HL-60 (cell line): ENCODE measurements around the gene SHB.

Experiments
- DNase-seq, 2 experiments: peaks; one replicate each; pipeline ENCODE4 v3.0.0-alpha.2; 2010 to 2020; ENCODE audit warnings: low read depth in 1 of 2, low spot score in 1 of 2
- H3K27ac ChIP-seq: fragments of 250-450 bp; sonication (Bioruptor Pico); replicated peaks from 2 replicates; pipeline ENCODE4 v1.5.1; 2020; ENCODE audit warnings: mild to moderate bottlenecking, moderate library complexity
- H3K27me3 ChIP-seq: fragments of 250-450 bp; sonication (Bioruptor Pico); 2 replicates; pipeline ENCODE4 v1.5.1; 2021; ENCODE audit warnings: mild to moderate bottlenecking, moderate library complexity; ENCODE audit not compliant: insufficient read depth, poor library complexity, severe bottlenecking
- H3K4me3 ChIP-seq: replicated peaks from 2 replicates; pipeline ENCODE4 v1.5.1; 2011; ENCODE audit warnings: mild to moderate bottlenecking, control low read depth, low read length; ENCODE audit not compliant: insufficient read depth
- GABPA ChIP-seq: IDR thresholded peaks from 2 replicates; pipeline ENCODE4 v1.6.1; 2012; ENCODE audit warnings: low read depth
- POLR2AphosphoS5 ChIP-seq: IDR thresholded peaks from 2 replicates; pipeline ENCODE4 v1.6.1; 2012; ENCODE audit warnings: low read depth
- SPI1 ChIP-seq: IDR thresholded peaks from 2 replicates; pipeline ENCODE4 v1.6.1; 2012; ENCODE audit warnings: low read depth, mild to moderate bottlenecking, borderline replicate concordance
- TF ChIP-seq, protein P1 (sequence below): IDR thresholded peaks from one replicate; pipeline ENCODE4 v1.5.1; 2011; ENCODE audit warnings: low read length, control low read depth, inconsistent platforms; ENCODE audit not compliant: insufficient read depth
- TF ChIP-seq, protein P2 (sequence below): IDR thresholded peaks from 2 replicates; pipeline ENCODE4 v1.6.1; 2012; ENCODE audit warnings: low read depth; ENCODE audit not compliant: insufficient replicate concordance

Gene SHB

DNA sequence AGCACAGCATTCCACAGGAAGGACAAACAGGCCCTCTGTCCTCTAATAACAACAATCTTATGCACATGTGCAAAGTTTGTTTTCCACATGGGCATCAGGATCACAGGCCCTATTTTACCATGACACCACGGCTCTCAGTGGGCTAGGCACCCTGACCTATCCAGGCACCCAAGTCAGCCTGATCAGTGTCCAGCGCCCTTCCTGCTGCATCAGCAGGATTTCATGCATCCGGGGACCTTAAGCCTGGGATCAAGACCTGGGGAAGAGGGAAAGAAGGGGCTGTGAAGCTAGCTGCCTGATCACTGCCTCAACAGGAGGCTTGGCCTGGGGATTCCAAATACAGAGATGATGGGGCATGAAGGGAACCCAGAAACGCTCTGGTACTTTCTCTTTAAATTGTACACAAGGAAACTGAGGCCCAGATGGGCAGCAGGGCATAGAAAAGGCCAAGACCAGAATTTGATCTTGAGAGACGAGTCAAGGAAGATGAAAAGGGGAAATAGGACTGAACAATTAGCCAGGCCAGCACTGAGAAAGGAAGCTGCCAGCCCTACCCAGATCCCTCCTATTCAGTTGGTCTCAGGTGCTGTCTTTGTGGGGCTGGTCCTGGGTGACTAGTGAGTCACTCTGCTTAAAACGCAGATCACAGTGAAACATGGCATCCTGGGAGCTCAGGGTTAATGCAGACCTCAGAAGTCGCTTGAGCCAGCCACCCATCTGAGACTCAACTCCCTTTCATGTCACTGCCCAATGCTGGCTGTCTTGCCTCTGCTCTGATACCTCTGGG is 57.9 kb downstream of the SHB start:
- Histone ChIP-seq H3K27ac (no peak overlapping the region), H3K27me3 (no peaks in the 10 kb centered on the region), H3K4me3 (no peak overlapping the region)
- TF ChIP-seq POLR2AphosphoS5 (no peak), SPI1 (no peak), GABPA (no peak)
- TF ChIP-seq, protein P1, sequence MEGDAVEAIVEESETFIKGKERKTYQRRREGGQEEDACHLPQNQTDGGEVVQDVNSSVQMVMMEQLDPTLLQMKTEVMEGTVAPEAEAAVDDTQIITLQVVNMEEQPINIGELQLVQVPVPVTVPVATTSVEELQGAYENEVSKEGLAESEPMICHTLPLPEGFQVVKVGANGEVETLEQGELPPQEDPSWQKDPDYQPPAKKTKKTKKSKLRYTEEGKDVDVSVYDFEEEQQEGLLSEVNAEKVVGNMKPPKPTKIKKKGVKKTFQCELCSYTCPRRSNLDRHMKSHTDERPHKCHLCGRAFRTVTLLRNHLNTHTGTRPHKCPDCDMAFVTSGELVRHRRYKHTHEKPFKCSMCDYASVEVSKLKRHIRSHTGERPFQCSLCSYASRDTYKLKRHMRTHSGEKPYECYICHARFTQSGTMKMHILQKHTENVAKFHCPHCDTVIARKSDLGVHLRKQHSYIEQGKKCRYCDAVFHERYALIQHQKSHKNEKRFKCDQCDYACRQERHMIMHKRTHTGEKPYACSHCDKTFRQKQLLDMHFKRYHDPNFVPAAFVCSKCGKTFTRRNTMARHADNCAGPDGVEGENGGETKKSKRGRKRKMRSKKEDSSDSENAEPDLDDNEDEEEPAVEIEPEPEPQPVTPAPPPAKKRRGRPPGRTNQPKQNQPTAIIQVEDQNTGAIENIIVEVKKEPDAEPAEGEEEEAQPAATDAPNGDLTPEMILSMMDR: no peak
- TF ChIP-seq, protein P2, sequence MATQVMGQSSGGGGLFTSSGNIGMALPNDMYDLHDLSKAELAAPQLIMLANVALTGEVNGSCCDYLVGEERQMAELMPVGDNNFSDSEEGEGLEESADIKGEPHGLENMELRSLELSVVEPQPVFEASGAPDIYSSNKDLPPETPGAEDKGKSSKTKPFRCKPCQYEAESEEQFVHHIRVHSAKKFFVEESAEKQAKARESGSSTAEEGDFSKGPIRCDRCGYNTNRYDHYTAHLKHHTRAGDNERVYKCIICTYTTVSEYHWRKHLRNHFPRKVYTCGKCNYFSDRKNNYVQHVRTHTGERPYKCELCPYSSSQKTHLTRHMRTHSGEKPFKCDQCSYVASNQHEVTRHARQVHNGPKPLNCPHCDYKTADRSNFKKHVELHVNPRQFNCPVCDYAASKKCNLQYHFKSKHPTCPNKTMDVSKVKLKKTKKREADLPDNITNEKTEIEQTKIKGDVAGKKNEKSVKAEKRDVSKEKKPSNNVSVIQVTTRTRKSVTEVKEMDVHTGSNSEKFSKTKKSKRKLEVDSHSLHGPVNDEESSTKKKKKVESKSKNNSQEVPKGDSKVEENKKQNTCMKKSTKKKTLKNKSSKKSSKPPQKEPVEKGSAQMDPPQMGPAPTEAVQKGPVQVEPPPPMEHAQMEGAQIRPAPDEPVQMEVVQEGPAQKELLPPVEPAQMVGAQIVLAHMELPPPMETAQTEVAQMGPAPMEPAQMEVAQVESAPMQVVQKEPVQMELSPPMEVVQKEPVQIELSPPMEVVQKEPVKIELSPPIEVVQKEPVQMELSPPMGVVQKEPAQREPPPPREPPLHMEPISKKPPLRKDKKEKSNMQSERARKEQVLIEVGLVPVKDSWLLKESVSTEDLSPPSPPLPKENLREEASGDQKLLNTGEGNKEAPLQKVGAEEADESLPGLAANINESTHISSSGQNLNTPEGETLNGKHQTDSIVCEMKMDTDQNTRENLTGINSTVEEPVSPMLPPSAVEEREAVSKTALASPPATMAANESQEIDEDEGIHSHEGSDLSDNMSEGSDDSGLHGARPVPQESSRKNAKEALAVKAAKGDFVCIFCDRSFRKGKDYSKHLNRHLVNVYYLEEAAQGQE: no peak
- DNase-seq: no peak

DNA sequence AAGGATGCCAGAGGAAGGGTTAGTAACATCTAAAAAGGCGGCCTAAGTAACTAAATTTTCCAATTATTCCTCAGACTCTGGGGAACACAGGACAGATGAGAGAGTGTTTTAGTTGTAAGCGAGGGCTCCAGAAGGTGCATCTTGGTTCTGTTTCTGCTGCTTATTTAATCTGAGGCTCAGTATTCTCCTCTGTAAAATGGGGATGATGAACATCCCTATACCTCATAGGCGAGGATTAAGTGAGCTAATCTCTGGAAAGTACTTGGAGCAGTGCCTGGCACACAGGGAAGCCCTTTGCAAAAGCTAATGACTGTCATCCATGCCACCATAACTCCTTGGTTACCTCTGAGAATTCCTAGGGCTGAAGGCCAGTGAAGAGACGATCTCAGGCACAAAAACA is 59.0 kb downstream of the SHB start:
- Histone ChIP-seq H3K27ac (no peak overlapping the region), H3K4me3 (no peak overlapping the region), H3K27me3 (no peaks in the 10 kb centered on the region)
- no peak for TF ChIP-seq SPI1
- TF ChIP-seq GABPA: no peak
- TF ChIP-seq POLR2AphosphoS5: no peak
- TF ChIP-seq, protein P2: no peak
- TF ChIP-seq, protein P1: no peak
- DNase-seq: no peak

DNA sequence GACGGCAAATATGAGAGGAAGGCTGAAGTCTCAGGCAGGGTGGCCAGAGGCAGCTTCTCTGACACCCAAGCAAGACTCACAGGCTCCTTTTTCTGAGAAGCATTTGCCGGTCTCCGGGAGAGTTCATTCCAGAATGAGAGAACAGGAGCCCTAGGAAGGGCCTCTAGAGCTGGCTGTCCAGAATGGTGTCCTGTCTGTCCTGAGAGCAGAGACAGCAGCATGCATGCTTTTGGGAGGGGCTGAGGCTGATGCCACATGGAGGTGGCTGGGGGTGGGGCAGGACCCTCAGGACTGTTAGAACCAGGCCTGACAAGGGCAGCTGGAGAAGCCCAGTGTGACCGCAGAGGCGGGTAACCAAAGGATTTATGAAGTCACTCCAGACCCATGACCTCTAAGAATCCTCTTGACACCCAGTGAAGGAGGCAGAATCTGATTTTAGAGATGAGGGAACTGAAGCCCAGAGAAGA is 60.0 kb downstream of the SHB start:
- Histone ChIP-seq H3K27ac (no peak overlapping the region), H3K27me3 (no peaks in the 10 kb centered on the region), H3K4me3 (no peak overlapping the region)
- TF ChIP-seq, protein P2: no peak
- TF ChIP-seq POLR2AphosphoS5 (no peak), GABPA (no peak), SPI1 (no peak)
- TF ChIP-seq, protein P1: no peak
- DNase-seq: no peak
